ENCODE data around the gene CAVIN4.

DNA sequence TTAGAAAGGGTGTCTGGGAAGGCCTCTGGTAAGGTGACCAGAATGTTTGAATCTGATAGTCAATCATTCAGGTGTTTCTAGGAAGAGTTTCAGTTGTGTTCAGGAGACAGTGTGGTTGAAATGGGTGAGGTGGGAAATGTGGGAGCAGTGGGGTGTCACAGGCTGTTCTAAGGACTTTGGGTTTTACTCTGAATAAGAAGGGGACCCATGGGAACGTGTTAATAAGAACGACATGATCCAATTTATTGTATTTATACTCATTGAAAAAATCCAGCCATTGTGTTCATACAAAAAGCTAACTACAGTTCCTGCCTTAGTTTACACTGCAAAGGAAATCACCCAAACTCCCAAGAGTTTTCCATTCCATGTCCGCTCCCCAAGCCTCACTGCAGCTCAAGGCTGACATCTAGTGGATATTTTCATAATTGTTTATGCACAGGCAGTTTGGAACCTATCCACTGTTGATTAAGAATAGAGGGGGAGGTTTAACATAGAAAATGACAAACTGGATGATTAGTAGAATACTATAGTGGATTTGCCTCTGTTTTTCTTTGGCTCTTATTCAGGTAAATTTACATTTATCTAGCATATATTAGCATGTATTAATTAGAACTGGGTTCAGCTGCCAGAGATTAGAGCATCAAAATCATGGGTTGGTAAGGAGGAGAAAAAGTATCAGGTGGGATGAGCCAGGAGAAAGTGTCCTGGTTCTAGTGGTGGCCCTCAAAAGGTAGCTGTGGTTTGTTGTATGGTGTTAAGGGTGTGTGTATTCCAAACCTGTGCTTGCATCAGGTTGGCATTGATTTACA, 17.7 kb downstream of the CAVIN4 start:
- TF ChIP-seq, protein P1, sequence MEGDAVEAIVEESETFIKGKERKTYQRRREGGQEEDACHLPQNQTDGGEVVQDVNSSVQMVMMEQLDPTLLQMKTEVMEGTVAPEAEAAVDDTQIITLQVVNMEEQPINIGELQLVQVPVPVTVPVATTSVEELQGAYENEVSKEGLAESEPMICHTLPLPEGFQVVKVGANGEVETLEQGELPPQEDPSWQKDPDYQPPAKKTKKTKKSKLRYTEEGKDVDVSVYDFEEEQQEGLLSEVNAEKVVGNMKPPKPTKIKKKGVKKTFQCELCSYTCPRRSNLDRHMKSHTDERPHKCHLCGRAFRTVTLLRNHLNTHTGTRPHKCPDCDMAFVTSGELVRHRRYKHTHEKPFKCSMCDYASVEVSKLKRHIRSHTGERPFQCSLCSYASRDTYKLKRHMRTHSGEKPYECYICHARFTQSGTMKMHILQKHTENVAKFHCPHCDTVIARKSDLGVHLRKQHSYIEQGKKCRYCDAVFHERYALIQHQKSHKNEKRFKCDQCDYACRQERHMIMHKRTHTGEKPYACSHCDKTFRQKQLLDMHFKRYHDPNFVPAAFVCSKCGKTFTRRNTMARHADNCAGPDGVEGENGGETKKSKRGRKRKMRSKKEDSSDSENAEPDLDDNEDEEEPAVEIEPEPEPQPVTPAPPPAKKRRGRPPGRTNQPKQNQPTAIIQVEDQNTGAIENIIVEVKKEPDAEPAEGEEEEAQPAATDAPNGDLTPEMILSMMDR (IDR thresholded peaks at IDR 0.05; ENCODE audit: insufficient read depth, low read length, poor library complexity, severe bottlenecking), result peak; percentile 82
- no peak for TF ChIP-seq EZH2phosphoT487 (conservative IDR thresholded peaks at IDR 0.05; ENCODE audit: low read length)

Data from SU-DHL-6 (cell line).